Astrocyte of the spinal cord (primary cell): ENCODE results near the gene FBXL19.

Experiments
- DNase-seq: peaks from one replicate; pipeline ENCODE4 v3.0.0; 2011; ENCODE audit warnings: low read depth, low spot score
- H3K4me3 ChIP-seq: 2 replicates; pipeline ENCODE4 v1.5.1; 2011; ENCODE audit warnings: low read depth, mild to moderate bottlenecking, low read length, moderate library complexity
- in situ Hi-C: cut with HindIII; loops from 2 replicates; pipeline ENCODE4 v1.10.0; 2017; ENCODE audit warnings: low sequenced_read_pairs
- TF ChIP-seq, protein P1 (sequence below): IDR thresholded peaks from 2 replicates; pipeline ENCODE4 v1.5.1; 2012; ENCODE audit warnings: low read depth, mild to moderate bottlenecking, low read length, inconsistent platforms

Gene FBXL19

GRCh38 chr16:30910427-30911029, 12.8 kb upstream of the FBXL19 start:
- TF ChIP-seq, protein P1, sequence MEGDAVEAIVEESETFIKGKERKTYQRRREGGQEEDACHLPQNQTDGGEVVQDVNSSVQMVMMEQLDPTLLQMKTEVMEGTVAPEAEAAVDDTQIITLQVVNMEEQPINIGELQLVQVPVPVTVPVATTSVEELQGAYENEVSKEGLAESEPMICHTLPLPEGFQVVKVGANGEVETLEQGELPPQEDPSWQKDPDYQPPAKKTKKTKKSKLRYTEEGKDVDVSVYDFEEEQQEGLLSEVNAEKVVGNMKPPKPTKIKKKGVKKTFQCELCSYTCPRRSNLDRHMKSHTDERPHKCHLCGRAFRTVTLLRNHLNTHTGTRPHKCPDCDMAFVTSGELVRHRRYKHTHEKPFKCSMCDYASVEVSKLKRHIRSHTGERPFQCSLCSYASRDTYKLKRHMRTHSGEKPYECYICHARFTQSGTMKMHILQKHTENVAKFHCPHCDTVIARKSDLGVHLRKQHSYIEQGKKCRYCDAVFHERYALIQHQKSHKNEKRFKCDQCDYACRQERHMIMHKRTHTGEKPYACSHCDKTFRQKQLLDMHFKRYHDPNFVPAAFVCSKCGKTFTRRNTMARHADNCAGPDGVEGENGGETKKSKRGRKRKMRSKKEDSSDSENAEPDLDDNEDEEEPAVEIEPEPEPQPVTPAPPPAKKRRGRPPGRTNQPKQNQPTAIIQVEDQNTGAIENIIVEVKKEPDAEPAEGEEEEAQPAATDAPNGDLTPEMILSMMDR: no peak
- in situ Hi-C loops: no loop called here

GRCh38 chr16:30912794-30913412, 10.5 kb upstream of the FBXL19 start:
- in situ Hi-C loops: no loop called here
- DNase-seq: no peak
- TF ChIP-seq, protein P1: no peak
- H3K4me3 ChIP-seq: no peak overlapping the region

More at GRCh38 chr16:30910427-30911029, 12.8 kb upstream of the FBXL19 start:
- no peak for DNase-seq
- no peak overlapping the region for H3K4me3 ChIP-seq

DNA sequence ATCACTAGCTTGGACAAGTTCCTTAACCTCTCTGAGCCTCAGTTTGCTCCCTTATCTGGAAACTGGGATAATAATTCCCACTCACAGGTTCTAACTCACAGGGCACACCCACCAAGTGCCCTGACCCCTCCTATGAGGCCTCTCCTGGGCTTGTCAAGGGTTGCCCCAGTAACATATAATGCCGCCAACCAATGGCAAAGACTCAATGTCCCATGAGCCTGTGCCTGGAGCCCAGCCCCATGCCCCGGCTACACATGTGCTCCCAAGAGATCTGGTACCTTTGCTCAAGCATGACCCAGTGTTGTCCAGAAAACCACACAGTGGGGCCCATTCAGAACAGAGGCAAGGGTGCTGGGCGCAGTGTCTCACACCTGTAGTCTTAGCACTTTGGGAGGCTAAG, 8.5 kb upstream of the FBXL19 start:
- in situ Hi-C loops: no loop called here
- TF ChIP-seq, protein P1: no peak
- no peak for DNase-seq

DNA sequence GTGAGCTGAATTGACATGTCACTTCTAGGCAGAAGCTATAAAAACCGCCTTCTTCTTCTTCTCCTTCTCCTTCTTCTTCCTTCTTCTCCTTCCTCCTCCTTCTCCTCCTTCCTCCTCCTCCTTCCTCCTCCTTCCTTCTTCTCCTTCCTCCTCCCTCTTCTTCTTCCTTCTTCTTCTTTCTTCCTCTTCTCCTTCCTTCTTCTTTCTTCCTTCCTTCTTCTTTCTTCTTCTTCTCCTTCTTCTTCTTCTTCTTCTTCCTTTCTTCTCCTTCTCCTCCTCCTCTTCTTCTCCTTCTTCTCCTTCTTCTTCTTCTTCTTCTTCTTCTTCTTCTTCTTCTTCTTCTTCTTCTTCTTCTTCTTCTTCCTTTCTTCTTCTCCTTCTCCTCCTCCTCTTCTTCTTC, 4.8 kb upstream of the FBXL19 start:
- no peak for DNase-seq
- in situ Hi-C loops: no loop called here
- TF ChIP-seq, protein P1: no peak
- no peak overlapping the region for H3K4me3 ChIP-seq

More for the DNA sequence above, 8.5 kb upstream of the FBXL19 start:
- H3K4me3 ChIP-seq: no peak overlapping the region

DNA sequence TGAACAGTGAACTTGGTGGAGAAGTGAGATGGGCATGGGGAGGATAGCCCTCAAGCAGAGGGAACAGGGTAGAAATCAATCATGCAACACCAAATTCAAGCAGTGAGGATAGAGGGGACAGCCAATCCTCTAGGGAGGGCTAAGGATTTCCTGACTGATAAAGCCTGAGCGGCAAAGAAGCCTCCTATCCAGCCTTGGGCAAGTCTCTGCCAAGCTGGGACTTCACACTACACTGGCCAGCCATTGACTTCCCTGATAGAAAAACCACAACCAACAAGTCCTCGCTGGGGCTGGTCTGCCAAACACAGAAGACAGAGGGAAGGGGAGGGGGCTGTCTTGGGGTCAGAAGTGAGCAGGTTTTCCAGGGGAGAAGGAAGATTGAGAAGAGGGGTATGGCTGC, 2.5 kb upstream of the FBXL19 start:
- no peak for DNase-seq

GRCh38 chr16:30921459-30921747, 2.0 kb upstream of the FBXL19 start:
- in situ Hi-C loops: no loop called here
- DNase-seq: no peak
- TF ChIP-seq, protein P1: no peak
- H3K4me3 ChIP-seq: peak overlapping the region; percentile 63

More for the DNA sequence above, 2.5 kb upstream of the FBXL19 start:
- TF ChIP-seq, protein P1: no peak
- no peak overlapping the region for H3K4me3 ChIP-seq
- in situ Hi-C loops: no loop called here
